Skeletal muscle cell (primary cell): ENCODE measurements around the gene TEX2.
"Not testable (repeated sequence)": the region's sequence is repeated elsewhere in the genome, so short reads cannot be mapped to it uniquely, and the experiment has no call there.

Source experiments
- DNase-seq: peaks from one replicate; pipeline ENCODE4 v3.0.0-alpha.2; 2010; ENCODE audit warnings: low read depth
- H3K4me3 ChIP-seq: 2 replicates; pipeline ENCODE4 v1.5.1; 2011; ENCODE audit warnings: low read depth, mild to moderate bottlenecking, control low read depth, low read length, moderate library complexity

Gene TEX2

DNA sequence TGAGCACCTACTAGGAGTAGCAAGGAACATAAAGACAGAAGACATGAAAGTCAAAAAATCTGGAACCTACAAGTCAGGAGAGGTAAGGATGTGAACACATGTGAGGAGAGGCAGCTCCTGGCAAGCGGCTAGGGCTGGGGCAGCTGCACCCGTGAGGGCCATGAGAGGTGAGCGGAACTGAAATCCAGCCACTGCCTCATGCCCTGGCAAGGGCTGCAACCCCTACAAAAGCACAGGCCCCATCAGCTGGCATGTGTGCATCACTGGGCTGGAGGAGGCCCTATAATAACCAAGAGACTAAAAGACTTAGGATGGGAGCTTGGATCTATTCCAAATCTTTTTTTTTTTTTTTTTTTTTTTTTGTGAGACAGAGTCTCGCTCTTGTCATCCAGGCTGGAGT is 92.8 kb downstream of the TEX2 start:
- DNase-seq, result no peak
- no peak overlapping the region for H3K4me3 ChIP-seq

DNA sequence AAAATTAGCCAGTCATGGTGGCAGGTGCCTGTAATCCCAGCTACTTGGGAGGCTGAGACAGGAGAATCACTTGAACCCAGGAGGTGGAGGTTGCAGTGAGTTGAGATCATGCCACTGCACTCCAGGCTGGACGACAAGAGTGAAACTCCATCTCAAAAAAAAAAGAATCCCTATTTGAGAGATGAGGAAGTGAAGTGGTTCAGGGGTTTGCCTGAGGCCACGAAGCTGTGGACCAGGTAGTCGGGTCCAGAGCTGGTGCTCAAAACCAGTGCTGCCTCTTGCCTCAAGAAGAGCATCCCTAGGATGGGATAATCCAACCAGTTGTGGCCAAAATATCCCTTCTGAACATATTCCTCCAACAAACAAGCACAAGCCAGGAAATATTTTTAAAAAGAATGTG is 95.4 kb downstream of the TEX2 start:
- not testable (repeated sequence) for H3K4me3 ChIP-seq, DNase-seq

DNA sequence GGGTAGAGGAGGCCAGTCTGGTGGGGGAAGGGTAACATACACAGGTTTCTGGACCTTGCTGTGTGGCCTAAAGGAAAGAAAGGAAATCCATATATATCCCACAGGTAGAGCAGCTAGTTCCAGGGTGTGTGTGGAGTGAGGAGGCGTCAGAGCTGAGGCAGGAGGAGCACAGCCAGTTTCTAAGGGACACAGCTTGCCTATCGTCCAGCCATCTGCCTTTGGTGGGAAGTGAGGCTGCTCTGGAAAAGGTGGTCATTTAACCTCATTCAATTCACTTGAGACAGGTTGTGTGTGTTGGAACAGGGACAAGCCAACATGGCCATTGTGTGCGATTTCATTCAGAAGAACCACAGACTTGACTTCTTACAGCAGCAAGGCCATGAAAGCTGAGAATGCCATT is 96.2 kb downstream of the TEX2 start:
- DNase-seq, result no peak
- no peak overlapping the region for H3K4me3 ChIP-seq

DNA sequence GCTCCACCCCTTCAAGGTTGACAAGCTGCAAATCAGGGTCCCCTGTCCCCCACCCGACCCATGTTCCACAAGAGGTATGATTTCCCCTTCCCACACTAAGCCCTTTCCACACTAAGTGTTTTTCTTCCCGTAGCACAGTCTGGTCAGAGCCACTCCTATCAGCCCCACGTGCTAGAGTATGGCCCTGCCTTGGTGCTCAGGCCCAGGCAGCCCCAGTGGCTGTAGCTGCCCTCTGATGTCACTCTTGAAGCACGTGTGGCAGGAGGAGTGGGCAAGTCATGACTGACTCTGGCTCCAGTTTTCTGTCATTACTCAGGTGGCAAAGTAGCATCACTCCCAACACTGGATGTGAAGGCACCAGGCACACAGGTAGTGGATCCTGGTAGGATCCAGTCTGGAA is 97.7 kb downstream of the TEX2 start:
- no peak for DNase-seq
- no peak overlapping the region for H3K4me3 ChIP-seq

DNA sequence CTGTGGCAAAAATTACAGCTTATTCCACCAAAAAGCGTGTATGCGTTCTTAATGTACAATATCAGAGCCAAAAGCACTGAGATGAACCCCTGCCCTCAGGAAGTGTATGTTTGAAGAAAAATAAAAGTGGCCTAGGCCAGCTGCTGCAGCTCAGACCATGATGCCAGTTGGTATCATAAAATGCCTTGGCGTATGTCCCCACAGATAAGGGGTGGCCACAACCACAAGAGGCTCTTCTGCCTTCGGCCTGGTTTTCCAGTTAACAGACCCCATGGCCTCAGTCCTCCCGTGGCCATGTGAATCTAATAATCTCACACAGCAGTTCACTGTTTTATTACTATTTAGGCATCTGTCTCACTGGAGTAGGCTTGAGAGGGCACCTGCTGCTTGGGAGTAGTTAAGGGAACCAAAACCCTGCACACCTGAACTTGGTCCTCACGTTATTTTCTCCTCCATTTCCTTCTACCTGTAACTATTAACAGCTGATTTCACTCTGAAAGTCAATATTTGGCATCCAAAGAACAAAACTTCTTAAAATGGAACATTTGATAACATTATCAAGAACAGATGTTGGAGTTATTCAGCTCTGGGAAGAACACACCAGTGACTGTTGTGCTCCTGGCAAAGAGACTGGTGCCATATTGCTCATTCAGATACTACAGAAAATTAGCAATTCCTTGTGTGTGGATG is 98.3 kb downstream of the TEX2 start:
- DNase-seq, result no peak
- H3K4me3 ChIP-seq, result no peak overlapping the region

DNA sequence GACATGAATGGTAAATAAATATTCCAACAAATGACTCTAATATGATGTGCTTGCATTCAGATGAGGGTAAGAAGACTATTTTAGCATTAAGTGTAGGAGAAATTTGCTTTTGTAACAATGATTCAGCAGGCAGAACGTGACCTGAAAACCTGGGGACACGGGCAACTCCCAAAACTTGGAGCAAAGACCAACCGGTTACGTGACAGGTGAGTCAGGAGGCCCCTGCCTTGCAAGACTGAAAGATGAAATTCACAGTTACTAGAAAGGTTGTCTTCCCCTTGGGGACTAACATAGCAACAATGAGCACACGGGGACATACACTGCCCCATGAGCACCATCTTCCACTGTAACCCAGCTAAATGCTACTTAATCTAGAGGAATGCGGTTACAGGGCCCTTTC is 99.6 kb downstream of the TEX2 start:
- no peak overlapping the region for H3K4me3 ChIP-seq
- DNase-seq, result no peak

DNA sequence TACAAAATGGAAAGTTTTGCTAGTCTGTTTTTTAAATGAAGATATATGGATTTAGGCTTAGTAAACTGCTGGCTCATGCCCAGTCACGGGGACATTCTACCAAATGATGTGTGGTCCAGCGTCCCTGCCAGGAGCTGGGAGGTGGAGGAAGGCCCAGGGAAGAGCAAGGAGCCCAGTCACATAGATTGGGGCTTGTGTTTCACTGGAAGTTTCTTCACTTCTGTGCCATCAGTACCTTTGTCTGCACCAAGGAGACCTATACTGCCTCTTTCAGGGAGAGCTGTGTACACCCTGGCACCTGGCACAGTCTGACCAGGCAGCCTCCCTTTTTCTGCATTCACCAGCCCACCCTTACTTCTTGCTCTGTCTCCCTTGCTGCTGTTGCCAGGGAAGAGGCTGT is 100.5 kb downstream of the TEX2 start:
- no peak overlapping the region for H3K4me3 ChIP-seq
- DNase-seq, result no peak

DNA sequence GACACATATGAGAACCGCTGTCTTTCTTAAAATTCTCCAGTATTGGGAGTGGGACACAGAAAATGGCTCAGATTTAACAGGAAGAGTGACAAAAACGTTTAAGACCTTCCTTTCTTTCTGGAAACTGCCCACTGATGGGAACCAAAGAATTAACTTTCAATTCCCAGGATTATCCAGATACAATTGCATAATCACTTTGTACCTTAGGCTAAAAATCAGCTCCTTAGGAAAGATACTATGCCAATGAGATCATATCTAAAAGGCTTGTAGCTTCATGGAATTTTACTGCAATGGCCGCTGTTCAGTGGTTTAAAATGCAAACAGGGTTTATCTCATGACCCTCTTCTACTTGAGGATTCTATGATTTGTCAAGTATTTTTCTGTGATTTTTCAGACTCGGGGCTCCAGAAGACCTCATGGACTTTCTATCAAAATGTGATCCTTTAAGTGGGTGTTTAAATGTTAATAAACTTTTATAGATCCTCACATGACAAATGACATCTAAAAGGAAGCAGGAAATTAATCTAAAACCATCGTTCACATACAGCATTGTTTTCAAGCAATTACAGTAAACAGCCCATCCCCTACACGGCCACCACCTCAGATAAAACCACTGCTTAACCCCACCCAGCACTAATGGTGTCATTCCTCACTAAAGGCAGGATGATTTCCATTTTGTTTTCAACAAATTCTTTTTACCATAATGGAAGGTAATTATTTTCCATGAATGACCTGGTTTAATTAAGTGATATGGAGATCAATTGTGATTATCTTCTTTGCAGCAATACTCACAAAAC is 101.5 kb downstream of the TEX2 start:
- H3K4me3 ChIP-seq, result no peak overlapping the region
- no peak for DNase-seq

DNA sequence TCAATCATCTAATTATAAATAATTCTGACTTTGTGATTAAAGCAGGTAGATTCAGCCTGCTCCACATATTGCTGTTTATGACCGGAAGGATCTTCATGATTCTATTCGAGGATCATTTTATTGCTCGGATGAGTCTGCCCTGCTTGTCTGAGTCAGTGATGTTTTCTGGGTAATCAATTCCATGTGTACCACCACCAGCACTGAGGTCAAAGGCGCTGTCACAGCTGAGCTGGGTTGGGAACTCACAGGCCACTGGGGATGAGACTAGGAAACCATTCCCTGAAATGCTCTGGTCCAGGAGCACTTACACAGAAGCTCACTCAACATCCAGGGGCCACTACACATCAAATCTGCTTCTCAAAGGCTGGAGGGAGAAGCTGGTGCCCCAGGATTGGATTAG is 102.7 kb downstream of the TEX2 start:
- no peak overlapping the region for H3K4me3 ChIP-seq
- no peak for DNase-seq

DNA sequence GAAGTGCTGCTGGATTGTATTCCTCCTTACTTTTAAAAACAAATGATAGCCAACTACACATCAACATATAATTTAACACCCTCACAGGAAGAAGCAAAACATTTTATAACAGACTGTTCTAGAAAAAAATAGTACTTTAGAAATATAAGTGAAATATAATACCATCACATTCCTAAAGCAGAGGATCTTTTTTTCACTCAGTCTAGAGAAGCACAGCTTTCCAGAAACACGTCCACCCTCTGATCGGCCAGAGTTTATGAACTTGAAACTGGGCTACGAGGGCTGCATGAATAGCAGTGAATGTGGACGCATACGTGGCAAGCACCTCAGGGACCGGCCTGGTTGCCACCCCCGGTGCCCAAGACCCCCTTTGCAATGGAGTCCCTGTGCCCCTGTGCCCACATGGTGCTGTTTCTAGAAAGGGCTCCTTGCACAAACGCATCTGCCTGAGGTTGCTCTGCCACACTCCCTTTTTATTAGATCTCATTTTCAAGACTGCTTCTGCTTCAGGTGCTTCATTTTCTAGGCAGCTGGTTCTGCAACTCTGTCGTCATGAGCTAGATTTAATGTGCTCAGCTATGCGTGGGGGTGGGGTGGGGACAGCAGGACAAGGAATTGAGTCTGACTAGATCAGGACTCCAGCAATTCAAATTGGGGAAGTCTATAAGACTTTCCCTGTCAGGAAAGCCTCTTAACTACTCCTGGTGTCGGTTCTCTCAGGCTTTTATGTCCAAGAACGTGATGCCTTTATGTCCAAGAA is 104.0 kb downstream of the TEX2 start:
- no peak for DNase-seq
- H3K4me3 ChIP-seq, result no peak overlapping the region

DNA sequence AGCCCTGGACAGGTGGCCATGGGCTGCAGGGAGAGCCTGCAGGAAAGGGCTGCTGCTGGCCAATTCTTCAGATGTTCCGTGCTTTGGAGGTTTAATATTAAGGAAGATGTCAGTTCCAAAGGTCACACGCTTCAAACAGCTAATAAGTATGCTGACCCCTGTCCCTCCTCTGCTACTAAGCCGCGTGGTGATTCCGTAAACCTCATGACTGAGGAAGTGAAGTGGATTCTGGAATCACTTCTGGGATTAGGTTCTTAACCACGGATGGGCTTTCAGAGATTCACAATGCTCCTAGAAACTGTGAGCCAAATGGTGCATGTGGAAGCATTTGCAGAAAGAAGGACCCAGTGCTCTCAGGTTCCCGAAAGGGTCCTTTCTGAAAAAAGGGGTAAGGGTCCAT is 104.7 kb downstream of the TEX2 start:
- DNase-seq, result no peak
- H3K4me3 ChIP-seq, result no peak overlapping the region

DNA sequence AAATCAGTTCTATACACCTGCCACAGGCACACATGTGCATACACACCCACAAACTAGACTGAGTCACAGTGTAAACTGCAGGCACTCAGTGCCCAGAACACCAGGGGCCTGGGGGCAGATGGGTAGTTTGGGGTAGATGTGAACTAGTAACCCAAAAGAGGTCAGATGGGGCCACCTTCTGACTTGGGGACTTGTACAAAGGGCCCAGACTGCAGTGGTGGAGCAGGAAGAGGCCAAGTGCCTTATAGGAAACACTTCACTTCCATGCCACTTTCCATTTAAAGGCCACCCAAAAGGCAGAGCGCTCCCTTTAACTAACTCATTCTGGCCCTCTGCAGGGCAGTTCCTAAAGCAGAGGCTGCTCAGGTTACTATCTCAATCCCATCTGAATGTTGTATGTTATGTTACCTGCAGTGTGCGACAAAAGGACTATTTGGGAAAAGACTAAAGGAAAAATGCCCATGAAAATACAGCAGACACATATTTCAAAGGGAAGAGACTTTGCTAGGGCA is 105.3 kb downstream of the TEX2 start:
- no peak overlapping the region for H3K4me3 ChIP-seq
- no peak for DNase-seq

DNA sequence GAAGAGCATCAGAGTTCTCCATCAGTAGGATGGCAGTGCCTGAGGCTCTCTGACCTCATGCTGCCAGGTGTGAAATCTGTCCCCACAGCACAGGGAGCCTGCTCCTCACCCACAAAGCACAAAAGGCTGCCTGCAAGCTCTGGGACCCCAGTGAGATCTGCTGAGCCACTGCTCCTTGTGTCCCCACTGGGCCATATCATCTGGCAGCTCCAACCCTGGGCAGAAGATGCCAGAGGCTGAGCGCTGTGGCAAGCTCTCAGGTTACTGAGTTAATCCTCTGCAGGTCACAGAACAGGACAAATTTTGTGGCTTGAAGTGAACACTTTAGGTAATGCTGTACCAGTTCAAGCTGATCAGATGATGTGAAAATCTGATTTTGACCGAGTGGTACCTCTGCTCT is 106.4 kb downstream of the TEX2 start:
- DNase-seq, result no peak
- no peak overlapping the region for H3K4me3 ChIP-seq

DNA sequence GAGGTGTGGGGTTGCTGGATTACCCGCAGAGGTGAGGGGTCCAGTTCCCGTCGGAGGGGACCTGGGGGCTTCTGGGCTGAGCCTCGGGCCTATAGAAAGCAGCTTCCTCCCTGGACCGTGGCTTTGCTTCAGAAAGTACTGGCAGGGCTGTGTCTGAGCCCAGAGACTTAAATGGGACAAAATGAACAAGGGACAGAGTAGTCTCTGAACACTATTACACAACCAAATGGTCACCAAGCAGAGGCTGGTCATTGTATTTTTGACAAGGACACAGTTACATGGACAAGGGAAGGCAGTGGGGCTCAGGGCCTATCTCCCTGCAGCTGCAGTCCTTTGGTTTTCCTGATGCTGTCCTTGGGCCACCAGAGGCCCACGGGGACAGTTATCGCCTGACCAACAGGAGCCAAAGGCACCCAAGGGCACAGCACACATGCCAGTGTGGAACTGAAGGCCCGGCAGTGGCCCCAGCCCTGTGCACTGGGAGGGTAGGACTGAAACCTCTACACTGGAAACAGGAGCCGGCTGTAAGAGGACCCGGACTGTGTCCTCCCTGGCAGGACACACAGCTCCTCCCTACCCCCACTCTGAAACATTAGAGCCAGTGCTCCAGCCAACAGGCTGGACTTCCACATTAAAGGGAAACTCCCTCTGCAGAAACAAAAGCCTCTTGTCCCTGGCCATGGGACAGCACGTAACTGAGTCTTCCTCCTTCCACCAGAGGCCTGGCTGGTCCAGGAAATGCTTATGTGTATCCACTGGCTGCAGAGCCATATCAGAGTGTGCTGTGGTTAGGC is 107.1 kb downstream of the TEX2 start:
- no peak overlapping the region for H3K4me3 ChIP-seq
- no peak for DNase-seq

DNA sequence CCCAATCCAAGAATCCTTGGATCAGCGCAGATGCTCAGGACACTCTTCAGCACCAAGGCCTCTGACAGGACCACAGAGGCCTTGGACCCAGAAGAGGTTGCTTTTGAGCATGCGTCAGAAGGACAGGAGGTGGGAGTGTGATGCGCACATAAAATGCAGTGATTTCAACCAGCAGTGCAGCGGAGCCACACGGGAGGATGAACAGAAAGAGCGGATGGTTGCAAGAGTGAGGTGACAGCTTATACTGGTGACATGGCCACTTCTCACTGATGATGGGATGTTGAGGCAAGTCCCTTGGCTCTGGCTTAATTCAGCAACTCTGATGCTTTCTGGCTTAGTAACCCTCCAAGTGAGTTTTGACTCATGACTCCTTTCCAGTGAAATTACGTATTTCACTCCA is 107.9 kb downstream of the TEX2 start:
- no peak for DNase-seq
- no peak overlapping the region for H3K4me3 ChIP-seq

DNA sequence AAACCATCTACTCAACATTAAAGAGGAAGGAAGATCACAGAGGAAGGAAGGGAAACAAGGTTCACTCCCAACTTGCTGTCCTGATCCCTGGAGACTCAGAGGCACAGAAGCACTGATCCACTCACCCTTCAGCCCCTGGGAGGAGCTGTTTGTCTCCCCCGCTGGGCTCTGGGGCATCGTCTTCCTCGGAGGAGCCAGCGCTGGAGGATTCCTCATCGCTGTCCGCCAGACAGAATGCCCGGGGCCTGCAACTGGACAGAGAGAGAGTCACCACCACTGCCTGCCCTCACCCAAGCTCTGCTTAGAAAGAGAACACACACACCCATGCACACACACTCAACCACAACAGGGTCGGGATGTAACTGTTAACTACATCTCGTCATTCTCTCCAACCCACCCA is 108.3 kb downstream of the TEX2 start:
- H3K4me3 ChIP-seq, result no peak overlapping the region
- DNase-seq, result no peak

DNA sequence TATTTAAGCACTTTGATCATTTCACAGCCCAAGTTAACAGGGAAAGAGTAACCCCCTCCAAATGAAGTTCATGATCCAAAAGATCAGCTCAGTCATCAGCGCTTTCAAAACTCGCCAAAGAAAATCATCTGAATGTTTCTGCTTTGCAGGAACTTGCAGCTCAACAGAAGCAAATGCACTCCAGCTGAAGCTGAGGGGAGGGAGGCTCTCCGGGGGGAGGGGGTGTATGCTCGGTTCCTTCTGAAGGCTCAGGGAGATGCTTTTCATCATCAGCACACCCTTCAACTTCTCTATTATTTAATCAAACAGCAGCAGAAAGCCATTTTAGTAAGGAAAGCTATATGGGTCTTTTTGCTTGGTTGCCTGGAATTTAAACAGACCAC is 108.8 kb downstream of the TEX2 start:
- no peak overlapping the region for H3K4me3 ChIP-seq
- DNase-seq, result no peak

DNA sequence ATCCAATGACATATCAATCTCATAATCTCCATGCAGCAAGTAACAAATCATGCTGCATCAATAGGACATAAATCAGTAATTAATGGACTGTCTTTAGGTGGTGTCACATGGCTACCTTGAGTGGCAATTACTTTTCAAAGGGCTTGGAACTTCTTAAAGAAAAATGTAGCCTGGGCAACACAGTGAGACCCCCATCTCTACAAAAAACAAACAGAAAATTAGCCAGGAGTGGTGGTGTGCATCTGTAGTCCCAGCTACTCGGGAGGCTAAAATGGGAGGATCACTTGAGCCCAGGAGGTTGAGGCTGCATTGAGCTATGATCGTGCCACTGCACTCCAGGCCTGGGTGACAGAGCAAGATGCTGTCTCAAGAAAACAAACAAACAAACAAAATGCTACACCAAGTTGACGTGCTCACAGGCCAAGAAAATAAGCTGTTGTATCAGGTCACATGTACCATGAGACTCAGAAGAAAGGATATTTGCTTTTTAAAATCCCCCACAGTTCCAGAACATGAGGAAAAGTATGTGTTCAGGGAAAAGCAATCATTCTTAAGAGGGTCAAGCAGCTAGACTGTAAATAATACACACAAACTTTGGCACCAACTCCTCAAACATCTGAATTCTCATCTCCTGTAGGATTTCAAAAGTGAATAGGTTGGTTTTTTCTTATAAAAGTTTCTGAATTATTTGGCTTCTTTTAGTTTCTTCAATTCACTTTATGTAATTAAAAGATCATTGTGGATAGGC is 109.3 kb downstream of the TEX2 start:
- no peak overlapping the region for H3K4me3 ChIP-seq
- no peak for DNase-seq
